ENCODE measurements around the gene DOCK10.

Gene DOCK10

DNA sequence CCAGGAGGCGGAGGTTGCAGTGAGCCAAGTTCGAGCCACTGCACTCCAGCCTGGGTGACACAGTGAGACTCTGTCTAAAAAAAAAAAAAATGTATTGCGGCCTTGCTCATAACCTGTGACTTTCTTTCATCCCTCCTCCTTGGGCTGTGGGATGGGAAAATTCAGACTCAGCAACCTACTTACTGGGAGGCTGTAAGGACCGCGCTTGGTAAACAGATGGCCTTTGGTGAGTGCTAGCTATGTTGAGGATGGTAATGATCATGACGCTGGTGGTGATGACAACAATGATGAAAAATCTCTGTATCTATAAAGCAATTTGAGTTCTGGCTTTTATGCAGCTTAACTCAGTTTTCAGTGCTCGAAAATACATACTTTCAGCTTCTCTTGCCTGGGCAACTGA is 261.4 kb downstream of the DOCK10 start:
- in situ Hi-C loops (cut with MboI; ENCODE audit: low sequenced_read_pairs, unreplicated experiment) = no loop called here
- DNase-seq (ENCODE audit: low spot score) = no peak
- TF ChIP-seq, protein P1, sequence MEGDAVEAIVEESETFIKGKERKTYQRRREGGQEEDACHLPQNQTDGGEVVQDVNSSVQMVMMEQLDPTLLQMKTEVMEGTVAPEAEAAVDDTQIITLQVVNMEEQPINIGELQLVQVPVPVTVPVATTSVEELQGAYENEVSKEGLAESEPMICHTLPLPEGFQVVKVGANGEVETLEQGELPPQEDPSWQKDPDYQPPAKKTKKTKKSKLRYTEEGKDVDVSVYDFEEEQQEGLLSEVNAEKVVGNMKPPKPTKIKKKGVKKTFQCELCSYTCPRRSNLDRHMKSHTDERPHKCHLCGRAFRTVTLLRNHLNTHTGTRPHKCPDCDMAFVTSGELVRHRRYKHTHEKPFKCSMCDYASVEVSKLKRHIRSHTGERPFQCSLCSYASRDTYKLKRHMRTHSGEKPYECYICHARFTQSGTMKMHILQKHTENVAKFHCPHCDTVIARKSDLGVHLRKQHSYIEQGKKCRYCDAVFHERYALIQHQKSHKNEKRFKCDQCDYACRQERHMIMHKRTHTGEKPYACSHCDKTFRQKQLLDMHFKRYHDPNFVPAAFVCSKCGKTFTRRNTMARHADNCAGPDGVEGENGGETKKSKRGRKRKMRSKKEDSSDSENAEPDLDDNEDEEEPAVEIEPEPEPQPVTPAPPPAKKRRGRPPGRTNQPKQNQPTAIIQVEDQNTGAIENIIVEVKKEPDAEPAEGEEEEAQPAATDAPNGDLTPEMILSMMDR (IDR thresholded peaks at IDR 0.05; ENCODE audit: borderline replicate concordance, control extremely low read depth, extremely low read depth, insufficient read depth, missing control alignments) = no peak

DNA sequence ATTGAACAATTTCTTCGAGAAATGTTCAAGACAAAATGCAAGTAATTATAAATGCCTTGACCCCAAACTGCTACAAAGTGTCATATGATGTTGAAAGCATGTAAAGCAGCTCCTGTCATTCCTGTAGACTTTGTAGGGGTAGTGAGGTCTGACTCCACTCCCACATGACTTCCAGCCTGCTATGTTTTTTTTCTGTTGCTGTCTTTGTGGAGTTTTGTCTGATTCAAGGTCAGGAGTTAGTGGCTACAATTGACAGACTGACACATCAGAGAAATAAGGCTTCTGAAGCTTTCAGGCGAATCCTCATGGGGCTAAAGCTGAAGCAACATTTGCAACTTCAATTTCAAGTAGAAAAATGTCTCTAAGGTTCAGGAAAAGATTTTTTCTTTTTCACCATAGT is 262.2 kb downstream of the DOCK10 start:
- in situ Hi-C loops (cut with MboI; ENCODE audit: low sequenced_read_pairs, unreplicated experiment) = no loop called here
- no peak for DNase-seq (ENCODE audit: low spot score)
- TF ChIP-seq, protein P1 (IDR thresholded peaks at IDR 0.05; ENCODE audit: borderline replicate concordance, control extremely low read depth, extremely low read depth, insufficient read depth, missing control alignments) = no peak

DNA sequence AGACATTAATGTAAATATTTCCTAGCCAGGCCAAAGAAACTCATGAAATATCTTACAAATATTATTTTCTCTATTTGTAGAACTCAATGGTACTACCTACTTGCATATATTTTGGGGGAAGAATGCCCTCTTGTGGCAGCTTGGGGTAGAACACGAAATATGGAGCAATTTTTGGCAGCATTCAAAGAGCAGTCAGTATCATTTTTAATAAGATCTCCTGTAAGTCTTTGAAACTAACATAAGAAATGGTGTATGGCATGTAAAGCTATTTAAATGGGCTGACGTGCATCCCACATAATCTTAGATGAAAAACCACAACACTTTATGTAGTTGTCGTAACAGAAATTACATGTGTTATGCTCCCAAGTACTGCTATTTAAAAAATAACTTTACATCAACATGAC is 263.8 kb downstream of the DOCK10 start:
- TF ChIP-seq, protein P1 (IDR thresholded peaks at IDR 0.05; ENCODE audit: borderline replicate concordance, control extremely low read depth, extremely low read depth, insufficient read depth, missing control alignments) = peak; percentile 83
- in situ Hi-C loops (cut with MboI; ENCODE audit: low sequenced_read_pairs, unreplicated experiment) = loop anchor here (10.0 kb wide), 2 partner anchors 124 to 424 kb away; no protein-coding TSS in a partner anchor
- peak; percentile 63 for DNase-seq (ENCODE audit: low spot score)

DNA sequence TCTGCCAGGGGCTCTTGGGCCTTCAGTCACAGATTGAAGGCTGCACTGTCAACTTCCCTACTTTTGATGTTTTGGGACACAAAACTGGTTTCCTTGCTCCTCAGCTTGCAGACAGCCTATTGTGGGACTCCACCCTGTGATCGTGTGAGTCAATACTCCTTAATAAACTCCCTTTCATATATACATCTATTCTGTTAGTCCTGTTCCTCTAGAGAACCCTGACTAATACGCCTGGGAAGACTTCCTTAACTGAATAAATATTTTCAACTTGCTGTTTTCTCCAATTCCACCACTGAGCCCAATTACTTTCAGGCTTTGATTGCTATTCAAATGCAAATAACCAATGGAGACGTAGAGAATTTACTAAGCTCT is 264.7 kb downstream of the DOCK10 start:
- in situ Hi-C loops (cut with MboI; ENCODE audit: low sequenced_read_pairs, unreplicated experiment) = loop anchor here (10.0 kb wide), 2 partner anchors 123 to 423 kb away; no protein-coding TSS in a partner anchor
- TF ChIP-seq, protein P1 (IDR thresholded peaks at IDR 0.05; ENCODE audit: borderline replicate concordance, control extremely low read depth, extremely low read depth, insufficient read depth, missing control alignments) = no peak

GRCh38 chr2:224776795-224777558 is 265.3 kb downstream of the DOCK10 start:
- in situ Hi-C loops (cut with MboI; ENCODE audit: low sequenced_read_pairs, unreplicated experiment) = loop anchor here (10.0 kb wide), 2 partner anchors 122 to 422 kb away; no protein-coding TSS in a partner anchor
- TF ChIP-seq, protein P1 (IDR thresholded peaks at IDR 0.05; ENCODE audit: borderline replicate concordance, control extremely low read depth, extremely low read depth, insufficient read depth, missing control alignments) = no peak
- no peak for DNase-seq (ENCODE audit: low spot score)

More for the DNA sequence above, 264.7 kb downstream of the DOCK10 start:
- no peak for DNase-seq (ENCODE audit: low spot score)

DNA sequence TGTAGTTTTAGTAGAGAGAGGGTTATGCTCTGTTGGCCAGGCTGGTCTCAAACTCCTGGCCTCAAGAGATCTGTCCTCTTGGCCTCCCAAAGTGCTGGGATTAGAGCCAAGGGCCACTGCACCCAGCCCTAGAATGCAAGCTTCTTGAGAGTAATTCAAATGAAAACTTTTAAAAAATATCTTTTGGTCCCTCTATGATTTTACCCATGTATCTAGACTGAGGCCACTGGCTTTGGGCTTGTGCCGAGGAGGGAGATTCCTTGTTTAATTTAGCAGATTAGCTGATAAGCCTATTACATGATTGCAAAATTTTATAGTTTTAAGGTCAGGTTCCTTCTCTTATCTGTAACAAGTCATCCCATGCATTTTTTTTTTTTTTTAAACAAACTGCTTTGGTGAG is 266.6 kb downstream of the DOCK10 start:
- DNase-seq (ENCODE audit: low spot score) = no peak
- in situ Hi-C loops (cut with MboI; ENCODE audit: low sequenced_read_pairs, unreplicated experiment) = loop anchor here (10.0 kb wide), 2 partner anchors 121 to 421 kb away; no protein-coding TSS in a partner anchor
- TF ChIP-seq, protein P1 (IDR thresholded peaks at IDR 0.05; ENCODE audit: borderline replicate concordance, control extremely low read depth, extremely low read depth, insufficient read depth, missing control alignments) = no peak
